Renal pelvis (tissue), 4 donors: ENCODE measurements around the gene GTSE1. TPM values are rescaled to one million over a fixed set of nuclear protein-coding genes. Genes with fewer than 3 reads are reported as not detected.

Experiments
- DNase-seq: peaks from one replicate; pipeline ENCODE4 v3.0.0-alpha.2; 2013
- polyA plus RNA-seq, 3 donors: library from polyadenylated mRNA; unstranded; fragments of 120-200 nt; gene quantifications; one replicate each; pipeline ENCODE4 v1.2.1, GENCODE V29; 2013; ENCODE audit not compliant: insufficient read length in 3 of 3

Gene GTSE1
- polyA plus RNA-seq, 3 donors: 18.4 to 22.9 (median 18.6) TPM

DNA sequence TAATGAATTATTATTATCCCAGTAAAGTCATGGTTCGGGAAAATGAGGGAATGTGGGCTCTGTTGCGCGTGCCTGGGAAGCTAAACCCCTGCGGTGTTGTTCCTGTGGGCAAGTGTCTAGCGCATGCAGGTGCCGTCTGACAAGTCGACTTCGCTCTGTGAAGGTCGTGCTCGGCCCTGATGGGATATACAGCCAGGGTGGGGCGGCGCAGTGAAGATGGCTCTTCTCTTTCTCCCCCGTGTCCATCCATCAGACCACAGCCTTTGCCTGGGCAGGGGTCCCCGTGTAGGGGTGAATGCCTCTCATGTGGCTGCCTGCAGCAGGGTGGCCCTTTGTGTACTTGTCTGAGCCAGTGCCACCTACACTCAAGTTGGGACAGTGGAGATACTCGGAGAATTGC, 26.0 kb downstream of the GTSE1 start:
- DNase-seq: no peak

DNA sequence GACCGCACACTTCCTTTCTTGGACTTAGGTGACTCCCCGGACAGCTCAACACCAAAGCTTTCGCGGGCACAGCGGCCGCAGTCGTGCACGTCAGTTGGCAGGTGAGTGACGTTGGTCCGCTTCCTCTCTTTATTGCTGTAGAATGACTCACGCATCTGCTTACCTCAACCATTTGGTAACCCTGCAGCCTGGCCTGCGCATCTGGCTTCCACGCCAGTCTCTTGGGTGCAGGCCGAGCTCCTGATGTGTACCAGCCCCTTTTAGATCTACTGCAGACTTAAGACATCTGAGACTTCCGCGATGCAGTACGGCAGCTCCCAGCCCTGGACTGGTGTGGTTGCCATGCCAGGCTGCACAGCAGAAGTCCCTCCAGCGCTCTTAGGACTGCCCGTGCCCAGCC, 26.5 kb downstream of the GTSE1 start:
- no peak for DNase-seq

DNA sequence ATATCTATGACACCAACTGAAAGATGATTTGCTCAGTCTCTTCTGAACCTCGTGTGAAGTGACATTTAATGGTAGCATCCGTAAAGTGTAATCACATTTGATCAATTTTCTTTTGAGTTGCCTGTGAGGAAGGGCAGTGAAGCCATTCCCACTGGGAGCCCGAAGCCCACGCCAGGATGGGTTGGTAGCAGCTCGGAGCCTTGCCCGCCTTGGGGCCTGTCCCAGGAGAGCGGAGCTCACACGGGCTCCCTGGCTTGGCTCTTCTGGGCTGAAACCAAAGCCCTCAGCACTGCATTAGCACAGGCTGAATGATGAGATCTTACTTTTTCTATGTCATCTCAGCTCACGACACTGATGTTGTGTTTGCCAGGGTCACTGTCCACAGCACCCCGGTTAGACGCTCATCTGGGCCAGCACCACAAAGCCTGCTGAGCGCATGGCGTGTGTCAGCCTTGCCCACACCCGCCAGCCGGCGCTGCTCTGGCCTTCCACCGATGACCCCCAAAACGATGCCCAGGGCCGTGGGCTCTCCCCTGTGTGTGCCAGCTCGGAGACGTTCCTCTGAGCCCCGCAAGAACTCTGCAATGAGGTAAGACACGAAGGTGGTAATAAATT, 29.5 kb downstream of the GTSE1 start:
- no peak for DNase-seq

DNA sequence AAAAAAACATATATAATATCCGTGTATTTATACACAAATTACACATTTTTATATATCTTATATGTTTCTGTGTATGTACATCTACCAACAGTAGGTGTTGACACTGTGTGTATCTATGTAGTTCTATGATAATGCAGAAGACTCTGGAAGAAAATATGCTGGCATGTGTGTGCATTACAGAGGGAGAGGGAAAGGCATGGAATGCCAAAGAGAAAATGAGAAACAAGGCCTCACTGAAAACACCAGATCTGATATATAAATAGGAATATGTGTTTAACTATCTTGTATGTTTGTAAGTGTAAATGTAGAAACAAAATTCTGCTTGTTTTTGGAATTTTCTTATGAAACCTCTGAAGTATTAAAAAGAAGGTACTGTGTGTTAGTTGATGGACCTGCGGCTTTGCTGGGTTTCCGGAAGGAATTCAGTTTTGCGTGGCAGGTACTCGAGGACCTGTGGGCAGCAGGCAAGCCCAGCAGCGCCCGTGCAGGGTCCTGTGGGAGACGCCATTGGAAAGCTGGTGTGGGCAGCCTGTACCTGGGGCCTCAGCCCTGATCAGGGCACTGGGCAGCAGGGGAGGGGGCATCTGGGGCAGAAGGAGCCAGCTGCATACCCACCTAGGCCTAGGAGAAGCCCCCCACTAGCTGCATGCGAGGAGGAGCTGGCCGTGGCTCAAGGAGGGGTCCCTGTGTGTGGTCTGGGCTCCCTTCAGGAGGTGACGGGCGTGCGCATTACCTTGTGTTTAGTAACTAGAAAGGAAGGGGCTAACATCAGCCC, 31.2 kb downstream of the GTSE1 start:
- no peak for DNase-seq

DNA sequence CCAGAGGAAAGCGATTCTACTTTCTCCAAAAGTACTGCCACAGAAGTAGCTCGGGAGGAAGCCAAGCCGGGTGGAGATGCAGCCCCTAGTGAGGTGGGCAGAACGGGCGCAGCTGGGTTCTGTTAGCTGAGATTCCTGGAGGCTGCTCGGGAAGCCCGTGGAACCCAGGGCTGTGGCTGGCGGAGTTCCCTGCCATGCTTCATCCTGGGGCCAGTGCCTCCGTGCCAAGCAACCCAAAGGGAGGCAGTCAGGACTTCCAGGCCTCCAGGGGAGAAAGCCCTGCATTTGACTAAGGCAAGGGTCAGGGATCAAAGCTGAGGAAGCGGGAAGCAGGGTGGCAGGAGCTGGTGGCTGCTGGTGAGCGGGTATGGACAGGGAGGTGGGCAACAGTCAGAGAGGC, 32.1 kb downstream of the GTSE1 start:
- DNase-seq: no peak

DNA sequence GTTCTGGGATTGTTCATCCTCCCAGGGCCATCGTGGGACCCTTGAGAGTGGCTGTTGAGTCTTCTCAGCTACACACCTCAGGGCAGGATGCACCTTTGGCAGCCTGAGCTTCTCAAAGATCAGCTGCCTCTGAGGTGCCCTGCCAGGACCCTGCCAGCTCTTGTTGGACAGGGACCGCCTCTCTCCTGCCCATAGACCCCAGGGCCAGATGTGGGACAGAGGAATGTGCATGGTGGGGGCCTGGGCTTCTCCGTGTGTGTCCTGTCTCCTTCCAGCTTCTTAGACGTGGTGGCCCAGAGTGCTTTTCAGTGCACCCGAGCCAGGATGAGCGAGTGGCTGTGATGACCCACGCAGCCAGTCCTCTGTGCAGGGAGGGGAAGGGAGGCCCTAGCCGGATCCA, 32.9 kb downstream of the GTSE1 start:
- no peak for DNase-seq

DNA sequence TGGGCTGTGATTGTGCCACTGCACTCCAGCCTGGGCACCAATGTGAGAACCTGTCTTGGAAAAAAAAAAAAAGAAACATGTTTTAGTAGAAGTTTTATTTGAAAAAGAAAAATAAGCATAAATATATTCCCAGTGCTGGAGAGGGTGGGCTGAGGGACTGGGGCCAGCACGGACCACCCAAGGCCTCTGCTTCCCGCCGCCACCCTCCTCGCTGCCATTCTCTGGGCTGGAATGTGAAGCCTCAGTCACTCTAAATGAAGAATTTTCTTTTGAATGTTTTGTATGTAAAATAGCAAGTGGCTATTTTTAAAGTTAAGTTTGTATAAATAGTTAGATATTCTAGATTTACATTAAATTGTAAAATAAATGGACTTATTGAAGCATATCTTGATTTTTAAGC, 33.8 kb downstream of the GTSE1 start:
- no peak for DNase-seq

DNA sequence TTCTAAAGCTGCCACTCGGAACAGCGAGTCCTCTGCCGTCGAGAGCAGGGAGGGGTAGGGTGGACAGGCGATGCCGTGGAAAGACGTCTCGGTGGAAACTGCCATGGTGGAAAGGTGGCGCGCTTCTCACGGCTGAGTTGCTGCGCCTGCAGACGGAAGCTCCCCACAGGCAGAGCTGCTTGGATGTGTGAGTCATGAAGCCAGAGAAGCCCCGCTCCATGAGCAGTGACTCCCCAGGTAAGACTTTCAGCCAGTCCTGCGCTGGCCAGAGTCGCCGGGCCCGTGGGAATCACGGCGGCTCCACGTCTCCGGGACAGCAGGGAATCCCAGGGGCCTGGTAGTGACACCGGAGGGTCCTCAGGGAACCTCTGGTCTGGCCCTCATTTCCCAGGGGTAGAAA, 34.8 kb downstream of the GTSE1 start:
- no peak for DNase-seq

DNA sequence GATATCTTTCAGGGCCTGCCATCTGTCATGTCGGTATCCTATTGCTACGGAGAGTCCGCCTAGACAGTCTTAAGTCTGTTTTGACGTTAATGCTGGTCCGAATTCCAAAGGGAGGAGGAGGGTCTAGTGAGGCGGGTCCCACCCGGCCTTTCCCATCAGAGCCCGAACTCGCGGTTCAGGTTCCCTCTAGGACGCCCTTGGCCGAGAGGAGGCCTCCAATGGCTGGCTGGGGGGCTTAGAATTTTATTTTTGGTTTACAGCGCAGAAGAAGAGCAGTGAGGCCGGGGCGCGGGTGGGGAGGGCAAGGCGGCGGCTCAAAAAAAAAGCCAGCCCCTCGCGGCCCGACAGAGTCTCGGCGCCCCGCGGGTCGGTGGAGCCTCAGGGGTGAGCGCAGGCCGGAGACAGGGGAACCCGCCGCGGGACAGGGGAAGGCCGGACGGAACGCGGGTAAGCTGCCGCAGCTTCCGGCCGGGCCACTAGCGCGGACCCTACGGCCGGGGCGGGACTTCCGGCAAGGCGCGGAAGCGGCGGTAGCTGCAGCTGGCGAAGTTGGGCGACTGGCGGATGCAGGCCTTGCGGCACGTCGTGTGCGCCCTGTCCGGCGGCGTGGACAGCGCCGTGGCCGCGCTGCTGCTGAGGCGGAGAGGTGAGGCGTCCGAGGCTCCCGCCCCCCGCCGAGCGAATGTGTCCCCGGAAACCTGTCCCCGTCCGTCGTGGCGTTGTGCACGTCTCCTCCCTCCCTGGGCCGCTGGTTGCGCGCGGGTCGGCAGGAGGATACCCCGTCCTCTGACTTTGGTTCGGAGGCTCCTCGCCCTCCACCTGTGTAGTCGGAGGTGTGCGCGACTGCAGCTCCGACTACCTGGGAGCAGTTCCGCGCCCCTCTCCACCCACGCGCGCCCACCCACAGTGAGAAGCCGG, 38.8 kb downstream of the GTSE1 start, which contains the start of gene TRMU:
Gene TRMU, plus strand, starts transcription at position 514 of the 918 bp plus-strand sequence. Its CDS starts 51 bp downstream, at position 565.
- DNase-seq: peak; percentile 86

DNA sequence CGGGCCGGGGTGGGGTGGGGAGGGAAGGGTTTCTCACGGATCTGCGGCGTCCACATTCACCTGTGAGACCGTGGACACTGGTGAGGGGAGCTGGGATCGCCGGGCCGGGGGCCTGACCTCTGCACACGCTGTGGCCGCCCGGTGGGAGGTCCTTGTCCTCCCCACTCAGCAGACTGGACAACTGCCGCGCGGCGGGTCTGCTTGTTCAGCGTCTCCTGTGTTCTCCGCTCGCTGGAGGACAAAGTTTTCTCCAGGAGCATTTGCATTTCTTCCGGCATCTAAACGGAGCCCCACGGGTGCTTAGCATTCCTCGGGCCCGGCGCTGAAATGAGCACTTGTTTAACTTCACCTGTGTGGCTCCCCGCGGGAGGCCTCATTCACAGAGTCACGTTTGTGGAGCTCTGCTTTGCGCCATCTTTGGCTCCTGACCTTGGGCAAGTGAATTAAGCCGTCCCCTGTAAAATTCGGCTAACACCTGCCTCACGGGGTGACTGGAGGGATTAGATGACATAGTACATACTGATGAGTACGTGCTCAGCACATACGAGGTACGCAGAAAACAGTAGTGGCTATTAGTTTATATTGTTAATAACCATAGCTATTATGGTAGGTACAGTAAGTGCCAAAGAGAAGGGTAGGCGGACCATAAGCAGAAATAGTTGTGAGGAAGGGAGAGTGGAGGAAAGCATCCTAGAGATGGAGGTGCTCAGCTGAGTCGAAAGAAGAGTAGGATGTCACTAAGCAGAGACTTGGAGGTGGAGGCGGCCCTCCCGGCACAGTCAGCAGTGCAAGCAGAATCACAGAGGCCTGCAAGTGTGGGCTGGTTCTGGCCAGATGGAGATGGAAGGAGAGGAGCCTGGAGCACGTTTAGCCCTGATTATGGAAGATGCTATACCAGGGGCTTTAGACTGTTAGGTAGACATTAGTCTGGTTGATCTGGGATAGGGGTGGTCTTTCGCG, 39.7 kb downstream of the GTSE1 start:
- peak; percentile 17 for DNase-seq

DNA sequence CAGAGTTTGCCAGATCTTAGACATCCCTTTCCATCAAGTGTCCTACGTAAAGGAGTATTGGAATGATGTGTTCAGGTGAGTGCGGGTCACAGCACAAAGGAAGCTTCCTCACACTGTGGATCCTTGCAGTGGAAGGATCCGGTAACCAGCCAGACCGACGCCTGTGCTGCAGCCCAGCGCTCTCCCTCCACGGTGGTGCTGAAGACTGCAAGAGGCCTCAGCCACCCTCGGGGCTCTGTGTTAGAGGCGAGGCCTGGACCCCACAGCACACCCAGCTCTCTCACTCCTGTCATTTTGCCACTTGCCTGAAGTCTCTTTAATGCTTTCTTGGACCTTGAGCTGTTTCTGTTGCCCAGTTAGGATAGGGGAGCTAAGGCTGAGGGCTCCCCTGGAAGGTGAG, 41.2 kb downstream of the GTSE1 start:
- no peak for DNase-seq

DNA sequence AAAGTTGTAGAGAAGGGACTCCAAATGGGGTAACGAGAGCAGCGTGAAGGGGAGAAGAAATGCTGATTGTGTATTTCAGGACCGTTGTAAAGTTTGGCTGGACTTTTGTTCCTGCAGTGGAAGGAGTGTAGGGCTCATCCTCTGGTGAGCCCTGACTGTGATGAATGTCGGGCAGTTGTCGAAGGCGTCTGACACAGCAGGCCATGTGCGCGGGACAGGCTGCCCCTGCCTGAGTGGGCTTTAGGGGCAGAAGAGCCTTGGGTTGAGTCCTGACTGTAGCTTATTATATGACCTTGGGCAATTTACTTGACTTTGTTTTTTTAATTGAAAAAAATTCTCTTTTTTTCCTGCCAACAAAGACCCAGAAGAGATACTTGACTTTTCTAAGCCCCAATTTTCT, 42.0 kb downstream of the GTSE1 start:
- no peak for DNase-seq

DNA sequence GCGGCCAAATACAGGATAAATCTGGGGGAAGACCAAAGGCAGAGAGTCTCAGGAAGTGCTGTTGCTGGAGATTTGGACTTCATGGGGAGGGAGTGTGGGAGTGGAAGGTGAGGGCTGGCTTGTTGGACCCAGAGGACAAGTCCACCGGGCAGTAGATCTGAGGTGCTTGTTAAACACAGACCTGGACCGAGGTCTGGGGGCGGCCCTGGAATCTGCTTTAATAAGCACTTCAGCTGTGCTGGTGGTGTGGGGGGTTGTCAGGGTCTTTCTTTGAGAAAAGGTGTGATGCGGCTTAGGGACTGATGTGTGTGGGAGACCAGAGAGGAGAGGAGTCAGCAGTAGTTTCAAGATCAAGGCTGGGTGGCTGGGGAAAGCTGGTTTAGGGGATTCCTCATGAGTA, 43.3 kb downstream of the GTSE1 start:
- DNase-seq: no peak

DNA sequence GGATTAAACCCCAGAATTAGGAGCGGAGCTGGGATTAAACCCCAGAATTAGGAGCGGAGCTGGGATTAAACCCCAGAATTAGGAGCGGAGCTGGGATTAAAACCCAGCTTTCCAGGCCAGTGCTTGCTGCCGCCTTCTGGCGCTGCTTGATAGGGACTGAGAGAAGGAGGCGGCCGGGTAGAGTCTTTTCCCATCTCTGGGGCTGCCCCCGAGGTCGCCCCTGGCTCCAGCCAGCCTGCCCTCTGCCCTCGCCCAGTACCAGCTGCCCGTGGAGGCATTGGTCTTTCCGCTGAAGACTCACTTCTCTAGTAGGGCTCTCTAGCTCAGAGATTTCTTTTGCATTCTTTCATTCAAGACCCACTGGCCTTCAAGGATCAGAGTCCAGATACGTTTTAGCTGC, 44.0 kb downstream of the GTSE1 start:
- no peak for DNase-seq

DNA sequence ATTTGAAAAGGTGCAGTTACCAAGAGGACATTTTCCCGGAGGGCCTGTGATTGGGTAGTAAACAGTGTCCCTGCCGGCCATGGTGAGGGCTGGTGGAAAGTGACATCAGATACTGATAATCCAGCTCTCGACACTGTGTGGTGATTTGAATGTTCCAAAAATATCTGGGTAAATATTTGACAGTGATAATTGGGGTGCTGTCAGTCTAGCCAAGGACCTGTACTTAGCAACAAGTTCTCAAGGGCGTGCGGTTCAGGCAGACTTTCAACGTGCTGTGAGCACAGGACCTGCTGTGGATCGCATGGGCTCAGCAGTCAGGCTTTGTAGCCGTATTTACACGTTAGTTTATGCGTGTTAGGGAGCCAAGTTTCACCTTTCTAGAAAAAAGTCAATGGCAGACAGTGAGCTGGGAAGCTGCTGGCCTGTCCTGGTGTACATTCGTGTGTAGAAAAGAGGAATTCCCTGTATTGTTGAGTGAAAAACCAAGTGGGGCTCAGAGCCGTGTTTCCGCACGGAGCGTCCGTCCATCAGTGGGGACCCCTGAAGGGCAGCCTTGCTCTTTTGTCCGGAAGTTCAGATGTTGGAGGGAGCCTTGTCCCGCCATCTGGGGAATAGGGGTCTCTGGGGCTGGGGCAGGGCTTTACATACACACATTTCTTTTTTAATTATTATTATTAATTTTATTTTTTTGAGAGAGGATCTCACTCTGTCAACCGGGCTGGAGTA, 50.2 kb downstream of the GTSE1 start:
- no peak for DNase-seq

DNA sequence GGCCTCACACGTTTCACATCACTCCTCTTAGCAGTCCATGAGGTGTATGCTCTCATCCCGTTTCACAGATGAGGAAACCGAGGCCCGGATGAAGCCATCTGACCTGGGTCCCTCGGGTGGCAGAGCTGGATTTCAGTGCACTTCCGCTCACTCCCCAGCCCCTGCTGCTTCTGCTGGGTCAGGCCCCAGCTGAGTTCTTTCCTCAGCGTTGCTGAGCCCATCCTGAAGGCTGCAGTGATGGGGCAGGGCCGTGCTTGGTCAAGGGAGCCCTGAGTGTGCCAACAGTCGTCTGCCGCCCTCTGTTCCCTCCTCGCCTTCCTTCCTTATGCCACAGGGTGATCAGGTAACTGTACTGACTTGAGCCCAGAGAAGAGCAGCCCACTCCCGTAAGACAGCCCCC, 51.0 kb downstream of the GTSE1 start:
- DNase-seq: no peak

DNA sequence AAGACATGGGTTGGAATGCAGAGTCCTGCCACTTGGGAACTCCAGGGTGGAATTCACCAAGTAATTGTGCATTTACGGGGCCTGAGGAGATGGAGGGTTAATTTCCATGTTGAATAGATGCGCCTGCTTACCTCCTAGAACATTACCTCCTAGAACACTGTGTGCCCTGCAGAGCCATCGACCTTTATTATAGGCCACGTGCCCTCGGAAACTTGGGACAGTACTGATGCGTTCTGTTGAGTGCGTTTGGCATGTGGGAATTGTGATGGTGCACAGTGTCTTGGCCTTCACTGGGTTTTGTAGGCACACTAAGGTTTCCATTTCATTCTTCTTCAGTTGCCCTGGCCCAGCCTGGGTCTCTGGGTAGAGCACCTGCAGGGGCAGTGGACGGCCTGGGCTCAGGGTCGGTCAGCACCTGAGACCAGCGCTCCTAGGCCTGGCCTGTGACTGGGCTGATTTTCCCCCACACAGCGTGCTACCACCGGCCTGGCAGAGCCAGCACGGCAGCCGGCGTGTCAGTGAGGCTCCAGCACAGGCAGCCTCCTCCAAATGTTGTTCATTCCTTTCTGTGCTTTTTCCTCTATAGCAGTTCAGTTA, 51.5 kb downstream of the GTSE1 start:
- no peak for DNase-seq

DNA sequence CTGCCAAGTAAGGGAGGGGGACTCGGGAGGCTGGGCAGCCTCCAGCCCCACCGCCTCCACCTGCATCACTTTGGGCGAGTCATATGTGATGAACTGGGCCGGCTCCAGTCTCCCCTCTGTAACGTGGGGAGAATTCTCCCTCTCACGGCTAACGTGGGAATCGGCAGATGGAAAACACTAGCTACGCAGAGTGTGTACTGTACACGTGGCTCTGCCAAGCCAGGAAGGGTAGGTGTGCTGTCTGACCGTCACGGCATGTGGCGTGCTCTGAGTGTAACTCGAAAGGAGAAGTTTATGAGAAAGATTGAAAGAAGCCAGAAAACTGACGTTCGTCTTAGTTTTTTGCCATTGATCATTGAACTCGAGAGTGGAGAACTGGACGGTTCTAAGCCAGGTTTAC, 52.6 kb downstream of the GTSE1 start:
- DNase-seq: no peak

DNA sequence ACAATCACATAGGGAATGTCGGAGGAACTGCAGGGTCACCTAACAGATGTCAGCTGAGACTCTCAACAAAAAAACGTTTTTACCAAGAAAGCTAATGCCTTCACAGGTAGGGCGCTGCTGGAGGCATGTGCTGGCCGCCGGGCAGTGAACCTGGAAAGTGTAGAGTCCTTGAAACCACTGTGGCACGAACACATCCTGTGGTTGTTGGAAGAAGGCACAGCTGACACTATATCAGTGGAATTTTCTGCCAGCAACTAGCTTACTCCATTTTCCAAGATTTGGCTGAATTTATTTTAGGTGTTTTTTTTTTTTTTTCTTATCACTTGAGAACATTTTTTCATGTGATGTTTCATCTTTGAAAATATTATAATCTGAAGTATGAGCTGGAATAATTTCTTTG, 53.0 kb downstream of the GTSE1 start:
- DNase-seq: no peak

DNA sequence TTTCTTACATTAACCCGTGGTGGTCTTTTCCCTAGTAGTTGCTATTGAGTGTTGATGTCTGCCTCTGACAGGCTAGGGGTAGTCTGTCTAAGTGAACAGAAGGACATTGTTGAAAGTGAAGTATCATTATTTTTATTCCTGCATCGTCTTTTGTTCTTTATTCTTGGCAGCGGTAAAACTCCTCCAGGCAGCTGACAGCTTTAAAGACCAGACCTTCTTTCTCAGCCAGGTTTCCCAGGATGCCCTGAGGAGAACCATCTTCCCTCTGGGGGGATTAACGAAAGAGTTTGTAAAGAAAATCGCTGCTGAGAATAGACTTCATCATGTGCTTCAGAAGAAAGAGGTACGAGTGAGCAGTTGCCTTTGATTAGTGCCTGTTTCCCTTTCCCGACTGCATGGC, 53.5 kb downstream of the GTSE1 start:
- no peak for DNase-seq
